Right renal cortex interstitium (tissue), 3 donors: Measurements from ENCODE around the gene ESPNL. TPM values are rescaled to one million over a fixed set of nuclear protein-coding genes. Genes with fewer than 3 reads are reported as not detected.

Experiments used
- DNase-seq, 3 donors: peaks; one replicate each; pipeline ENCODE4 v3.0.0-alpha.2; 2013; ENCODE audit warnings: low read depth in 3 of 3, low spot score in 2 of 3
- polyA plus RNA-seq, 3 donors: library from polyadenylated mRNA; unstranded; fragments of 120-200 nt; gene quantifications; one replicate each; pipeline ENCODE4 v1.2.1, GENCODE V29; 2013; ENCODE audit not compliant: insufficient read length in 3 of 3

Gene ESPNL
- polyA plus RNA-seq, 3 donors = 0.39 to 1.4 (median 1.3) TPM

GRCh38 chr2:238138331-238139195 is 38.4 kb downstream of the ESPNL start, which contains the start of gene KLHL30:
KLHL30 (plus strand) TSS chr2:238138668; CDS start chr2:238140755, 2,087 bp downstream.
- no peak for DNase-seq

GRCh38 chr2:238139196-238140039 is 39.3 kb downstream of the ESPNL start:
- no peak for DNase-seq

- no peak for DNase-seq
Measured at GRCh38 chr2:238140040-238140439, 39.9 kb downstream of the ESPNL start.

- DNase-seq = no peak
Measured at GRCh38 chr2:238140721-238141540, 40.8 kb downstream of the ESPNL start.

GRCh38 chr2:238141541-238142318 is 41.6 kb downstream of the ESPNL start:
- no peak for DNase-seq

GRCh38 chr2:238142382-238143205 is 42.5 kb downstream of the ESPNL start:
- DNase-seq = no peak

GRCh38 chr2:238143239-238143951 is 43.3 kb downstream of the ESPNL start:
- no peak for DNase-seq

- DNase-seq = no peak
Measured at GRCh38 chr2:238144262-238144661, 44.1 kb downstream of the ESPNL start.

- no peak for DNase-seq
Measured at GRCh38 chr2:238145046-238145445, 44.9 kb downstream of the ESPNL start.

- no peak for DNase-seq
Measured at GRCh38 chr2:238145851-238146250, 45.7 kb downstream of the ESPNL start.

GRCh38 chr2:238146884-238147544 is 46.9 kb downstream of the ESPNL start:
- DNase-seq = no peak

- no peak for DNase-seq
Measured at GRCh38 chr2:238148981-238149380, 48.8 kb downstream of the ESPNL start.

GRCh38 chr2:238149841-238150572 is 49.9 kb downstream of the ESPNL start:
- no peak for DNase-seq

- no peak for DNase-seq
Measured at GRCh38 chr2:238150686-238151085, 50.5 kb downstream of the ESPNL start.

GRCh38 chr2:238151205-238151604 is 51.1 kb downstream of the ESPNL start:
- no peak for DNase-seq

- no peak for DNase-seq
Measured at GRCh38 chr2:238151628-238152235, 51.6 kb downstream of the ESPNL start.
